ENCODE measurements around the gene GNB1L.
A peak's percentile ranks its signal among the peaks of the same experiment; 100 is the strongest.

GNB1L gene

GRCh38 chr22:19757140-19757984 is 97.3 kb downstream of the GNB1L start:
- no peak overlapping the region for H2BK120ac ChIP-seq (ENCODE audit: insufficient read depth, low read length, poor library complexity)
- peaks cover 84% of the 10 kb centered on the region for H3K27me3 ChIP-seq (ENCODE audit: insufficient read depth, low read length)
- no peak overlapping the region for H3K23ac ChIP-seq (ENCODE audit: low read length)
- H3K36me3 ChIP-seq (ENCODE audit: control insufficient read depth in 1 of 2, insufficient read depth in 2 of 2, low read length in 2 of 2), result no peaks in the 10 kb centered on the region
- no peak overlapping the region for H3K18ac ChIP-seq (ENCODE audit: low read length)
- no peaks in the 10 kb centered on the region for H3K79me2 ChIP-seq (ENCODE audit: control insufficient read depth, insufficient read depth, low read length, poor library complexity)
- H3K9me3 ChIP-seq (ENCODE audit: insufficient read depth, low read depth, low read length), result peaks cover 18% of the 10 kb centered on the region
- H2BK5ac ChIP-seq (ENCODE audit: low read depth, low read length, poor library complexity), result no peak overlapping the region
- no peaks in the 10 kb centered on the region for H3K79me1 ChIP-seq (ENCODE audit: low read length)
- H3K14ac ChIP-seq (ENCODE audit: low read length), result no peak overlapping the region
- no CpG with 5 or more reads among the region's 16 CpGs for WGBS (ENCODE audit: extremely low coverage, insufficient coverage, insufficient read length)
- no peak overlapping the region for H2AFZ ChIP-seq (ENCODE audit: insufficient read depth, low read length, poor library complexity)
- no peak overlapping the region for H4K12ac ChIP-seq (ENCODE audit: low read depth, low read length)
- H2BK12ac ChIP-seq (ENCODE audit: low read length), result no peak overlapping the region
- no peak overlapping the region for H3K4ac ChIP-seq (ENCODE audit: low read depth, low read length)
- no peak overlapping the region for H4K91ac ChIP-seq (ENCODE audit: low read depth, low read length)
- H3K9ac ChIP-seq (ENCODE audit: low read length), result no peak overlapping the region
- peaks cover 3 to 6% of the 10 kb centered on the region in 2 experiments for H3K4me1 ChIP-seq (ENCODE audit: control insufficient read depth in 1 of 2, insufficient read depth in 2 of 2, low read length in 2 of 2)
- DNase-seq, result no peak
- no peak overlapping the region for H3K4me2 ChIP-seq (ENCODE audit: low read length)
- H2AK5ac ChIP-seq (ENCODE audit: low read length), result no peak overlapping the region
- H3K27ac ChIP-seq (ENCODE audit: low read depth, low read length), result no peak overlapping the region
- no peak overlapping the region for H3K4me3 ChIP-seq (ENCODE audit: low read depth, low read length)
- H4K8ac ChIP-seq (ENCODE audit: low read depth, low read length), result no peak overlapping the region

- Histone ChIP-seq H3K4me3 (ENCODE audit: low read depth, low read length) (peak overlapping the region; percentile 34), H3K4ac (ENCODE audit: low read depth, low read length) (no peak overlapping the region), H4K91ac (ENCODE audit: low read depth, low read length) (no peak overlapping the region), H3K27me3 (ENCODE audit: insufficient read depth, low read length) (peaks cover 78% of the 10 kb centered on the region), H3K4me1 (ENCODE audit: control insufficient read depth in 1 of 2, insufficient read depth in 2 of 2, low read length in 2 of 2) (peaks cover 3 to 6% of the 10 kb centered on the region in 2 experiments), H2AFZ (ENCODE audit: insufficient read depth, low read length, poor library complexity) (no peak overlapping the region), H3K9ac (ENCODE audit: low read length) (no peak overlapping the region), H3K9me3 (ENCODE audit: insufficient read depth, low read depth, low read length) (peaks cover 13% of the 10 kb centered on the region), H3K4me2 (ENCODE audit: low read length) (peak overlapping the region; percentile 37), H3K14ac (ENCODE audit: low read length) (no peak overlapping the region), H2BK12ac (ENCODE audit: low read length) (no peak overlapping the region), H3K18ac (ENCODE audit: low read length) (no peak overlapping the region), H2BK120ac (ENCODE audit: insufficient read depth, low read length, poor library complexity) (no peak overlapping the region), H4K12ac (ENCODE audit: low read depth, low read length) (no peak overlapping the region), H3K79me2 (ENCODE audit: control insufficient read depth, insufficient read depth, low read length, poor library complexity) (no peaks in the 10 kb centered on the region), H3K79me1 (ENCODE audit: low read length) (no peaks in the 10 kb centered on the region), H4K8ac (ENCODE audit: low read depth, low read length) (no peak overlapping the region), H3K36me3 (ENCODE audit: control insufficient read depth in 1 of 2, insufficient read depth in 2 of 2, low read length in 2 of 2) (no peaks in the 10 kb centered on the region), H3K27ac (ENCODE audit: low read depth, low read length) (no peak overlapping the region), H2AK5ac (ENCODE audit: low read length) (no peak overlapping the region), H3K23ac (ENCODE audit: low read length) (no peak overlapping the region), H2BK5ac (ENCODE audit: low read depth, low read length, poor library complexity) (no peak overlapping the region)
- no CpG with 5 or more reads among the region's 76 CpGs for WGBS (ENCODE audit: extremely low coverage, insufficient coverage, insufficient read length)
- DNase-seq, result peak; percentile 63 to 83
Observed at GRCh38 chr22:19756288-19757128, 98.2 kb downstream of the GNB1L start.

- H3K27me3 ChIP-seq (ENCODE audit: insufficient read depth, low read length), result peaks cover 72% of the 10 kb centered on the region
- H2AFZ ChIP-seq (ENCODE audit: insufficient read depth, low read length, poor library complexity), result no peak overlapping the region
- H3K23ac ChIP-seq (ENCODE audit: low read length), result no peak overlapping the region
- H2BK120ac ChIP-seq (ENCODE audit: insufficient read depth, low read length, poor library complexity), result no peak overlapping the region
- no peak overlapping the region for H3K4me3 ChIP-seq (ENCODE audit: low read depth, low read length)
- no peak overlapping the region for H2BK12ac ChIP-seq (ENCODE audit: low read length)
- H3K9ac ChIP-seq (ENCODE audit: low read length), result no peak overlapping the region
- H3K4me1 ChIP-seq (ENCODE audit: control insufficient read depth in 1 of 2, insufficient read depth in 2 of 2, low read length in 2 of 2), result peaks cover 0 to 6% of the 10 kb centered on the region in 2 experiments
- no peaks in the 10 kb centered on the region for H3K79me2 ChIP-seq (ENCODE audit: control insufficient read depth, insufficient read depth, low read length, poor library complexity)
- no peak overlapping the region for H3K27ac ChIP-seq (ENCODE audit: low read depth, low read length)
- H3K9me3 ChIP-seq (ENCODE audit: insufficient read depth, low read depth, low read length), result peaks cover 13% of the 10 kb centered on the region
- H4K8ac ChIP-seq (ENCODE audit: low read depth, low read length), result no peak overlapping the region
- H4K12ac ChIP-seq (ENCODE audit: low read depth, low read length), result no peak overlapping the region
- no peak overlapping the region for H2AK5ac ChIP-seq (ENCODE audit: low read length)
- DNase-seq, result no peak
- no peaks in the 10 kb centered on the region for H3K79me1 ChIP-seq (ENCODE audit: low read length)
- H2BK5ac ChIP-seq (ENCODE audit: low read depth, low read length, poor library complexity), result no peak overlapping the region
- WGBS (ENCODE audit: extremely low coverage, insufficient coverage, insufficient read length), result no CpG with 5 or more reads among the region's 26 CpGs
- H3K36me3 ChIP-seq (ENCODE audit: control insufficient read depth in 1 of 2, insufficient read depth in 2 of 2, low read length in 2 of 2), result no peaks in the 10 kb centered on the region
- no peak overlapping the region for H4K91ac ChIP-seq (ENCODE audit: low read depth, low read length)
- H3K4me2 ChIP-seq (ENCODE audit: low read length), result no peak overlapping the region
- no peak overlapping the region for H3K14ac ChIP-seq (ENCODE audit: low read length)
- no peak overlapping the region for H3K4ac ChIP-seq (ENCODE audit: low read depth, low read length)
- no peak overlapping the region for H3K18ac ChIP-seq (ENCODE audit: low read length)
Observed at GRCh38 chr22:19755722-19756287, 98.9 kb downstream of the GNB1L start.

- no peak overlapping the region for H3K4ac ChIP-seq (ENCODE audit: low read depth, low read length)
- no peak overlapping the region for H3K9ac ChIP-seq (ENCODE audit: low read length)
- H3K27me3 ChIP-seq (ENCODE audit: insufficient read depth, low read length), result peaks cover 70% of the 10 kb centered on the region
- H4K12ac ChIP-seq (ENCODE audit: low read depth, low read length), result no peak overlapping the region
- H2BK5ac ChIP-seq (ENCODE audit: low read depth, low read length, poor library complexity), result no peak overlapping the region
- H3K4me3 ChIP-seq (ENCODE audit: low read depth, low read length), result no peak overlapping the region
- H3K79me1 ChIP-seq (ENCODE audit: low read length), result no peaks in the 10 kb centered on the region
- no peak for DNase-seq
- H3K14ac ChIP-seq (ENCODE audit: low read length), result no peak overlapping the region
- no peak overlapping the region for H4K8ac ChIP-seq (ENCODE audit: low read depth, low read length)
- H2BK120ac ChIP-seq (ENCODE audit: insufficient read depth, low read length, poor library complexity), result no peak overlapping the region
- no peak overlapping the region for H2BK12ac ChIP-seq (ENCODE audit: low read length)
- no CpG with 5 or more reads among the region's 59 CpGs for WGBS (ENCODE audit: extremely low coverage, insufficient coverage, insufficient read length)
- H2AK5ac ChIP-seq (ENCODE audit: low read length), result no peak overlapping the region
- H3K9me3 ChIP-seq (ENCODE audit: insufficient read depth, low read depth, low read length), result peaks cover 13% of the 10 kb centered on the region
- H3K36me3 ChIP-seq (ENCODE audit: control insufficient read depth in 1 of 2, insufficient read depth in 2 of 2, low read length in 2 of 2), result no peaks in the 10 kb centered on the region
- H3K4me1 ChIP-seq (ENCODE audit: control insufficient read depth in 1 of 2, insufficient read depth in 2 of 2, low read length in 2 of 2), result peaks cover 0 to 6% of the 10 kb centered on the region in 2 experiments
- H3K79me2 ChIP-seq (ENCODE audit: control insufficient read depth, insufficient read depth, low read length, poor library complexity), result no peaks in the 10 kb centered on the region
- H3K4me2 ChIP-seq (ENCODE audit: low read length), result no peak overlapping the region
- H3K23ac ChIP-seq (ENCODE audit: low read length), result no peak overlapping the region
- no peak overlapping the region for H4K91ac ChIP-seq (ENCODE audit: low read depth, low read length)
- H2AFZ ChIP-seq (ENCODE audit: insufficient read depth, low read length, poor library complexity), result no peak overlapping the region
- no peak overlapping the region for H3K27ac ChIP-seq (ENCODE audit: low read depth, low read length)
- no peak overlapping the region for H3K18ac ChIP-seq (ENCODE audit: low read length)
Observed at GRCh38 chr22:19755145-19755710, 99.4 kb downstream of the GNB1L start.

Measured in trophoblast cell (in vitro differentiated cells and primary cell).